Stimulated activated CD8-positive, alpha-beta memory T cell treated with anti-CD3 and anti-CD28 coated beads, Interleukin-7, amount 100 ng/mL, for 4 hours (primary cell): ENCODE measurements around the gene ZNF521.

Experiments
- DNase-seq, 2 donors: peaks; one replicate each; pipeline ENCODE4 v3.0.0-alpha.2; 2020; ENCODE audit warnings: low read depth in 2 of 2

Gene ZNF521

GRCh38 chr18:25250474-25250851 lies 101.5 kb downstream of the ZNF521 start:
- no peak for DNase-seq

- no peak for DNase-seq
Measured at GRCh38 chr18:25248755-25249154, 103.2 kb downstream of the ZNF521 start.

GRCh38 chr18:25247725-25248124 lies 104.2 kb downstream of the ZNF521 start:
- DNase-seq, result no peak

GRCh38 chr18:25244924-25245698 lies 106.9 kb downstream of the ZNF521 start:
- DNase-seq, result no peak

- DNase-seq, result no peak
Measured at GRCh38 chr18:25244170-25244569, 107.8 kb downstream of the ZNF521 start.

- DNase-seq, result no peak
Measured at GRCh38 chr18:25243754-25244153, 108.2 kb downstream of the ZNF521 start.

- DNase-seq, result no peak
Measured at GRCh38 chr18:25243257-25243656, 108.7 kb downstream of the ZNF521 start.

GRCh38 chr18:25240420-25240770 lies 111.6 kb downstream of the ZNF521 start:
- DNase-seq, result no peak

- no peak for DNase-seq
Measured at GRCh38 chr18:25239581-25240419, 112.2 kb downstream of the ZNF521 start.

- no peak for DNase-seq
Measured at GRCh38 chr18:25239151-25239550, 112.8 kb downstream of the ZNF521 start.

- DNase-seq, result no peak
Measured at GRCh38 chr18:25237571-25238267, 114.2 kb downstream of the ZNF521 start.

- no peak for DNase-seq
Measured at GRCh38 chr18:25236736-25237135, 115.2 kb downstream of the ZNF521 start.

- DNase-seq, result no peak
Measured at GRCh38 chr18:25235401-25236042, 116.4 kb downstream of the ZNF521 start.

GRCh38 chr18:25234740-25235345 lies 117.1 kb downstream of the ZNF521 start:
- DNase-seq, result no peak

- DNase-seq, result no peak
Measured at GRCh38 chr18:25234322-25234639, 117.7 kb downstream of the ZNF521 start.

- DNase-seq, result no peak
Measured at GRCh38 chr18:25233528-25234321, 118.2 kb downstream of the ZNF521 start.

GRCh38 chr18:25231327-25231691 lies 120.7 kb downstream of the ZNF521 start:
- DNase-seq, result no peak

GRCh38 chr18:25230658-25231326 lies 121.2 kb downstream of the ZNF521 start:
- DNase-seq, result no peak

GRCh38 chr18:25229920-25230319 lies 122.0 kb downstream of the ZNF521 start:
- no peak for DNase-seq

- DNase-seq, result no peak
Measured at GRCh38 chr18:25229081-25229480, 122.9 kb downstream of the ZNF521 start.
